HUES6 (cell line): Measurements from ENCODE around the gene PROM1.

ENCODE experiments used
- H3K27ac ChIP-seq: 2 replicates; pipeline ENCODE4 v1.7.0; 2013; ENCODE audit warnings: low read depth, mild to moderate bottlenecking, low read length, inconsistent platforms
- H3K27me3 ChIP-seq: 2 replicates; pipeline ENCODE4 v1.6.1; 2013; ENCODE audit warnings: low read length; ENCODE audit not compliant: control insufficient read depth, insufficient read depth
- H3K36me3 ChIP-seq: 2 replicates; pipeline ENCODE4 v1.6.1; 2013; ENCODE audit warnings: low read length; ENCODE audit not compliant: control insufficient read depth, insufficient read depth
- H3K4me1 ChIP-seq: 2 replicates; pipeline ENCODE4 v1.6.1; 2013; ENCODE audit warnings: low read length; ENCODE audit not compliant: control insufficient read depth, insufficient read depth
- H3K4me3 ChIP-seq: 2 replicates; pipeline ENCODE4 v1.5.1; 2013; ENCODE audit warnings: low read depth, low read length
- H3K9ac ChIP-seq: one replicate; pipeline ENCODE4 v1.6.1; 2013; ENCODE audit warnings: mild to moderate bottlenecking, low read length
- H3K9me3 ChIP-seq: 2 replicates; pipeline ENCODE4 v1.6.1; 2013; ENCODE audit warnings: low read depth, low read length; ENCODE audit not compliant: control insufficient read depth, insufficient read depth

The PROM1 gene

GRCh38 chr4:16120720-16121119 lies 36.9 kb upstream of the PROM1 start:
- H3K9ac ChIP-seq, result no peak overlapping the region
- no peak overlapping the region for H3K4me3 ChIP-seq
- H3K27ac ChIP-seq, result no peak overlapping the region
- H3K36me3 ChIP-seq, result no peaks in the 10 kb centered on the region
- no peaks in the 10 kb centered on the region for H3K9me3 ChIP-seq
- H3K27me3 ChIP-seq, result no peaks in the 10 kb centered on the region
- H3K4me1 ChIP-seq, result no peaks in the 10 kb centered on the region

GRCh38 chr4:16119981-16120380 lies 36.2 kb upstream of the PROM1 start:
- H3K4me3 ChIP-seq, result no peak overlapping the region
- no peaks in the 10 kb centered on the region for H3K36me3 ChIP-seq
- no peaks in the 10 kb centered on the region for H3K9me3 ChIP-seq
- no peaks in the 10 kb centered on the region for H3K4me1 ChIP-seq
- H3K27me3 ChIP-seq, result no peaks in the 10 kb centered on the region; the same call in 1 of the 2 replicates
- no peak overlapping the region for H3K27ac ChIP-seq
- H3K9ac ChIP-seq, result no peak overlapping the region

- no peak overlapping the region for H3K27ac ChIP-seq
- H3K4me3 ChIP-seq, result no peak overlapping the region
- H3K27me3 ChIP-seq, result no peaks in the 10 kb centered on the region; the same call in 1 of the 2 replicates
- H3K4me1 ChIP-seq, result no peaks in the 10 kb centered on the region
- no peaks in the 10 kb centered on the region for H3K36me3 ChIP-seq
- H3K9ac ChIP-seq, result no peak overlapping the region
- no peaks in the 10 kb centered on the region for H3K9me3 ChIP-seq
These were observed 34.3 kb upstream of the PROM1 start for GRCh38 chr4:16118090-16118489.

GRCh38 chr4:16117164-16117563 lies 33.3 kb upstream of the PROM1 start:
- no peak overlapping the region for H3K4me3 ChIP-seq
- H3K36me3 ChIP-seq, result no peaks in the 10 kb centered on the region
- H3K4me1 ChIP-seq, result no peaks in the 10 kb centered on the region
- H3K27ac ChIP-seq, result no peak overlapping the region
- no peak overlapping the region for H3K9ac ChIP-seq
- no peaks in the 10 kb centered on the region for H3K9me3 ChIP-seq
- H3K27me3 ChIP-seq, result no peaks in the 10 kb centered on the region; the same call in 1 of the 2 replicates

- no peak overlapping the region for H3K9ac ChIP-seq
- H3K27me3 ChIP-seq, result peaks cover 6% of the 10 kb centered on the region; the same call in 1 of the 2 replicates
- no peaks in the 10 kb centered on the region for H3K36me3 ChIP-seq
- no peak overlapping the region for H3K27ac ChIP-seq
- H3K4me1 ChIP-seq, result no peaks in the 10 kb centered on the region
- H3K4me3 ChIP-seq, result no peak overlapping the region
- H3K9me3 ChIP-seq, result no peaks in the 10 kb centered on the region
These were observed 32.7 kb upstream of the PROM1 start for GRCh38 chr4:16116493-16116990.

GRCh38 chr4:16116019-16116418 lies 32.2 kb upstream of the PROM1 start:
- H3K9ac ChIP-seq, result no peak overlapping the region
- peaks cover 7% of the 10 kb centered on the region; the same call in 1 of the 2 replicates for H3K27me3 ChIP-seq
- no peak overlapping the region for H3K27ac ChIP-seq
- no peaks in the 10 kb centered on the region for H3K9me3 ChIP-seq
- H3K4me3 ChIP-seq, result no peak overlapping the region
- H3K36me3 ChIP-seq, result no peaks in the 10 kb centered on the region
- H3K4me1 ChIP-seq, result no peaks in the 10 kb centered on the region

GRCh38 chr4:16114546-16114945 lies 30.7 kb upstream of the PROM1 start:
- Histone ChIP-seq H3K27ac (no peak overlapping the region), H3K4me3 (no peak overlapping the region), H3K27me3 (peaks cover 7% of the 10 kb centered on the region; the same call in 1 of the 2 replicates), H3K36me3 (no peaks in the 10 kb centered on the region), H3K9ac (no peak overlapping the region), H3K4me1 (no peaks in the 10 kb centered on the region), H3K9me3 (no peaks in the 10 kb centered on the region)

- no peaks in the 10 kb centered on the region for H3K4me1 ChIP-seq
- no peaks in the 10 kb centered on the region for H3K9me3 ChIP-seq
- no peak overlapping the region for H3K9ac ChIP-seq
- H3K36me3 ChIP-seq, result no peaks in the 10 kb centered on the region
- H3K4me3 ChIP-seq, result no peak overlapping the region
- H3K27ac ChIP-seq, result no peak overlapping the region
- peaks cover 7% of the 10 kb centered on the region; the same call in 1 of the 2 replicates for H3K27me3 ChIP-seq
These were observed 29.9 kb upstream of the PROM1 start for GRCh38 chr4:16113741-16114140.

GRCh38 chr4:16111533-16111932 lies 27.7 kb upstream of the PROM1 start:
- Histone ChIP-seq H3K4me3 (no peak overlapping the region), H3K36me3 (no peaks in the 10 kb centered on the region), H3K27me3 (peaks cover 7% of the 10 kb centered on the region; the same call in 1 of the 2 replicates), H3K9ac (no peak overlapping the region), H3K9me3 (no peaks in the 10 kb centered on the region), H3K27ac (no peak overlapping the region), H3K4me1 (no peaks in the 10 kb centered on the region)

- Histone ChIP-seq H3K36me3 (no peaks in the 10 kb centered on the region), H3K9me3 (no peaks in the 10 kb centered on the region), H3K4me1 (no peaks in the 10 kb centered on the region), H3K27me3 (peaks cover 7% of the 10 kb centered on the region; the same call in 1 of the 2 replicates), H3K9ac (no peak overlapping the region), H3K27ac (no peak overlapping the region), H3K4me3 (no peak overlapping the region)
These were observed 27.0 kb upstream of the PROM1 start for GRCh38 chr4:16110661-16111290.

- H3K9ac ChIP-seq, result no peak overlapping the region
- H3K9me3 ChIP-seq, result no peaks in the 10 kb centered on the region
- no peaks in the 10 kb centered on the region for H3K36me3 ChIP-seq
- no peak overlapping the region for H3K4me3 ChIP-seq
- H3K27me3 ChIP-seq, result peaks cover 7% of the 10 kb centered on the region; the same call in 1 of the 2 replicates
- H3K27ac ChIP-seq, result no peak overlapping the region
- H3K4me1 ChIP-seq, result no peaks in the 10 kb centered on the region
These were observed 26.4 kb upstream of the PROM1 start for GRCh38 chr4:16110199-16110598.
